ENCODE measurements around the gene RMI2.

- TF ChIP-seq POLR2A (IDR thresholded peaks at IDR 0.05) (no peak), CTCF (IDR thresholded peaks at IDR 0.05) (no peak)
Observed at GRCh38 chr16:11328172-11329070, 16.8 kb upstream of the RMI2 start.
